Vagina (tissue), 2 donors: ENCODE results near the gene ANKRD63. TPM values are rescaled to one million over a fixed set of nuclear protein-coding genes. Genes with fewer than 3 reads are reported as not detected.
A peak's percentile ranks its signal among the peaks of the same experiment; 100 is the strongest.

ENCODE experiments used
- DNase-seq, 2 donors: peaks; one replicate each; pipeline ENCODE4 v3.0.0-alpha.2; 2017; ENCODE audit errors: extremely low spot score in 2 of 2
- H3K27ac ChIP-seq: fragments of 200-600 bp; sonication (generic); one replicate; pipeline ENCODE4 v1.5.1; 2019
- H3K27me3 ChIP-seq: fragments of 200-600 bp; sonication (generic); one replicate; pipeline ENCODE4 v1.5.1; 2019
- H3K36me3 ChIP-seq, 2 donors: fragments of 200-600 bp; sonication (generic); one replicate each; pipeline ENCODE4 v1.5.1; 2017 to 2019
- H3K4me1 ChIP-seq: fragments of 200-600 bp; sonication (generic); one replicate; pipeline ENCODE4 v1.5.1; 2019
- H3K4me3 ChIP-seq, 2 donors: fragments of 200-600 bp; sonication (generic); 1 replicate in 1 of 2; 2 replicates in 1 of 2; pipeline ENCODE4 v1.5.1; 2016 to 2019
- H3K9me3 ChIP-seq: fragments of 200-600 bp; sonication (generic); one replicate; pipeline ENCODE4 v1.5.1; 2019
- CTCF ChIP-seq, 3 experiments: fragments of 450-650 bp in 2 of 3; fragments of 200-600 bp in 1 of 3; sonication (generic) in 1 of 3; IDR thresholded peaks; one replicate each; pipeline ENCODE4 v1.5.1; 2017 to 2019; ENCODE audit warnings: antibody characterized with exemption in 3 of 3, mild to moderate bottlenecking in 2 of 3, moderate library complexity in 2 of 3
- POLR2A ChIP-seq, 2 donors: fragments of 450-650 bp; IDR thresholded peaks; one replicate each; pipeline ENCODE4 v1.6.1; 2017; ENCODE audit warnings: antibody characterized with exemption in 2 of 2, mild to moderate bottlenecking in 2 of 2, moderate library complexity in 2 of 2
- POLR2AphosphoS5 ChIP-seq, 2 donors: sonication (generic); formaldehyde crosslinking; IDR thresholded peaks; one replicate each; pipeline ENCODE4 v1.9.0; 2017; ENCODE audit warnings: antibody characterized with exemption in 2 of 2, mild to moderate bottlenecking in 2 of 2, low read depth in 1 of 2; ENCODE audit not compliant: insufficient read depth in 1 of 2
- intact Hi-C: fragments of 100-400 bp; cut with DNase I; formaldehyde crosslinking; loops from one replicate; pipeline ENCODE4 v1.15.1; 2023
- total RNA-seq: library from RNA; depleted of rRNA; stranded (reverse); fragments of >200 nt; gene quantifications from one replicate; pipeline ENCODE4 v1.2.3, GENCODE V29; 2016

ANKRD63 gene
- total RNA-seq, 1 donor from 2014 or later: not detected

- Histone ChIP-seq H3K4me1 (peaks cover 50% of the 10 kb centered on the region), H3K9me3 (no peaks in the 10 kb centered on the region), H3K4me3 (peak overlapping the region; percentile 49 to 57), H3K36me3 (no peaks in the 10 kb centered on the region), H3K27me3 (no peaks in the 10 kb centered on the region), H3K27ac (peak overlapping the region; percentile 61)
- no peak for DNase-seq
- intact Hi-C loops: no loop called here
- TF ChIP-seq POLR2AphosphoS5 (IDR thresholded peaks at IDR 0.05; ENCODE audit: insufficient read depth in 1 of 2, low read depth in 1 of 2): no peak
- TF ChIP-seq CTCF (IDR thresholded peaks at IDR 0.05): no peak
- TF ChIP-seq POLR2A (IDR thresholded peaks at IDR 0.05): no peak
Measured at GRCh38 chr15:40252438-40253166, 30.3 kb downstream of the ANKRD63 start.

GRCh38 chr15:40252141-40252437 lies 30.8 kb downstream of the ANKRD63 start:
- H3K36me3 ChIP-seq: no peaks in the 10 kb centered on the region
- peak overlapping the region; percentile 49 to 57 for H3K4me3 ChIP-seq
- H3K9me3 ChIP-seq: no peaks in the 10 kb centered on the region
- TF ChIP-seq POLR2A (IDR thresholded peaks at IDR 0.05): no peak
- no peak for TF ChIP-seq CTCF (IDR thresholded peaks at IDR 0.05)
- TF ChIP-seq POLR2AphosphoS5 (IDR thresholded peaks at IDR 0.05; ENCODE audit: insufficient read depth in 1 of 2, low read depth in 1 of 2): no peak
- intact Hi-C loops: no loop called here
- DNase-seq: no peak
- peaks cover 50% of the 10 kb centered on the region for H3K4me1 ChIP-seq
- H3K27me3 ChIP-seq: no peaks in the 10 kb centered on the region
- H3K27ac ChIP-seq: peak overlapping the region; percentile 61

- peaks cover 50% of the 10 kb centered on the region for H3K4me1 ChIP-seq
- intact Hi-C loops: no loop called here
- no peaks in the 10 kb centered on the region for H3K27me3 ChIP-seq
- DNase-seq: no peak
- peak overlapping the region; percentile 61 for H3K27ac ChIP-seq
- H3K9me3 ChIP-seq: no peaks in the 10 kb centered on the region
- H3K4me3 ChIP-seq: peak overlapping the region in 1 of 2 donors; percentile 57
- H3K36me3 ChIP-seq: no peaks in the 10 kb centered on the region
- no peak for TF ChIP-seq POLR2AphosphoS5 (IDR thresholded peaks at IDR 0.05; ENCODE audit: insufficient read depth in 1 of 2, low read depth in 1 of 2)
Measured at GRCh38 chr15:40251486-40252140, 31.3 kb downstream of the ANKRD63 start.

DNA sequence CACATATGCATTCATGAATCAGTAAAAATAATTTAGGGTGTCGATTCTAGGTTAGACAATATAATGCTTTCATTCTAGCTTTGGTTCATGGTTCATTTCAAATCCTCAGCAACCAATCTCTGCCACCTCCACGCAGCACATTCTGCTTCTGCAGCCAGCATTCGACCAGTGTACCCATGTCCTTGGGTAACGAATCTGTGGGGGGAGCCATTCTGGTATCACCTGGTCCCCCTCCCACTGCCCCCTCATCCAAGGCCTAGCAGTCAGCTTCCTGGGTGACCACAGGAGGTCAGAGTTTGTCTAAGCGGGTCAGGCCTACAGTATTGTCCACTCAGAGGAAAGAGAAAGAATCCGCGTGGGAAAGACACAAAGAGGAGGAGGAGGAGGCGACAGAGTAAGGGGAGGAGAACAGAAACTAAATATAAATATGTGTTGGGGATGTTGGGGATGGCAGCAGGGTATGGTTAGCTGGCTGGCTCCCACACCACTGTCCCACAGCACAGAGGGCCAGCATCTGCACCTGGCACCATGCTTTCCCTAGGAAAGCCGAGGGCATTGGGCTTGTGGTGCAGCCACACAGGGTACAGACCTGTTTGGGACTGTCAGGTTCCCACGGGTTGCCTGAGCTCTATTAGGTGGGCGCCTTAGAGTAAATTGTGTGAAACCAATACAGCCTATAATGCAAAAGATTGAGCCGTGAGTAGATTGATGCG lies 31.9 kb downstream of the ANKRD63 start:
- H3K4me1 ChIP-seq: peaks cover 54% of the 10 kb centered on the region
- no peaks in the 10 kb centered on the region for H3K9me3 ChIP-seq
- no peak overlapping the region for H3K4me3 ChIP-seq
- H3K27me3 ChIP-seq: no peaks in the 10 kb centered on the region
- no peak overlapping the region for H3K27ac ChIP-seq
- no peak for DNase-seq
- H3K36me3 ChIP-seq: no peaks in the 10 kb centered on the region
- intact Hi-C loops: no loop called here
- no peak for TF ChIP-seq CTCF (IDR thresholded peaks at IDR 0.05)
- TF ChIP-seq POLR2AphosphoS5 (IDR thresholded peaks at IDR 0.05; ENCODE audit: insufficient read depth in 1 of 2, low read depth in 1 of 2): no peak
- TF ChIP-seq POLR2A (IDR thresholded peaks at IDR 0.05): no peak

DNA sequence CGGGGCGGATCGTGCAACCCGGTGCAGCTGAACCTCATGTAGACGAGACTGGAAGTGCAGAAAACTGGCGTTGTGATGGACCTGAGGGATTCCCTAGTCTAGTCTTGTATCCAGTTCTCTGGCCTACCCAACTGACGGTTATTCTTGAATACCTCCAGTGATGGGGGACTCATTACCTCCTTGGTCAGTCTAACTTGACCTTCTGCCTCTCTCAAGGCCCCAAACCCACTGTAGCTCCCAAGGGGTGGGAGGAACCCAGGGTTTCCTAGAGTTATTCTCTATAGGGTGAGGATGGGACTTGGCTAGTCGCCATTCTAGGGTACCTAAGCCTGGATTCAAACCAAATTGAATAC lies 32.6 kb downstream of the ANKRD63 start:
- intact Hi-C loops: no loop called here
- no peaks in the 10 kb centered on the region for H3K27me3 ChIP-seq
- H3K4me1 ChIP-seq: peaks cover 59% of the 10 kb centered on the region
- H3K4me3 ChIP-seq: no peak overlapping the region
- H3K36me3 ChIP-seq: no peaks in the 10 kb centered on the region
- TF ChIP-seq POLR2A (IDR thresholded peaks at IDR 0.05) (no peak), POLR2AphosphoS5 (IDR thresholded peaks at IDR 0.05; ENCODE audit: insufficient read depth in 1 of 2, low read depth in 1 of 2) (no peak)
- peak overlapping the region; percentile 40 for H3K27ac ChIP-seq
- DNase-seq: no peak
- no peaks in the 10 kb centered on the region for H3K9me3 ChIP-seq
